ENCODE data around the gene ISL2. TPM values are rescaled to one million over a fixed set of nuclear protein-coding genes. Genes with fewer than 3 reads are reported as not detected.

ISL2 gene
- total and polyA plus RNA-seq, 9 of the 15 experiments (the other 6 are each of a cell fraction or from before 2014, with no cell fraction given) = 0.15 to 23.7 (median 4.0) TPM

DNA sequence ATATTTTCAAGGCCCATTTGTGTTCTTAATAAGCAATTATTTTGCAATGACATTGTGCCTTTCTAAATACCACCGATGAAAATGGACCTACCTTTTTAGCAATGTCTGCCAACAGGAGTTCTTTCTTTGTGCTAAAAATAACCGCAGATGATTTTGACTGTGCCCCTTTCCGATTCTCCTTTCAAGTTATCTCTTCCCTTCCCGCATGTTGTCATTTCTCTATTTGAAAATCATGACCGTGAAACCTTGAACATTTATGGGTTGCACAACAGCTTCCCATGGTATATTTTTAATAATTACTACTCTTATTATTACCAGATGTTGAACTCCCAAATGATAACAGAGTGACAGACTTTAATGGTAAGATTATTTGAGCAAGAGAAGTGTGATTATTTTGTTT, 15.0 kb upstream of the ISL2 start:
- Histone ChIP-seq H3K27me3 (ENCODE audit: control insufficient read depth in 2 of 2, insufficient read depth in 2 of 2, low read length in 2 of 2) (peaks cover 0 to 2% of the 10 kb centered on the region in 2 experiments; a peak in 1 of 5 replicates), H3K9me3 (replicated peaks; ENCODE audit: control insufficient read depth, insufficient read depth, low read depth, low read length) (no peaks in the 10 kb centered on the region), H3K4me3 (no peak overlapping the region), H3K27ac (ENCODE audit: extremely low read depth, low read depth, low read length) (no peak overlapping the region), H3K9ac (ENCODE audit: insufficient read depth in 1 of 2, low read depth in 2 of 2, low read length in 2 of 2) (no peak overlapping the region), H2AFZ (ENCODE audit: low read depth, low read length) (no peak overlapping the region), H4K20me1 (replicated peaks; ENCODE audit: control insufficient read depth, insufficient read depth, low read length) (no peaks in the 10 kb centered on the region), H3K4me2 (ENCODE audit: insufficient read depth, low read length) (no peak overlapping the region), H3K79me2 (ENCODE audit: control insufficient read depth, insufficient read depth, low read length) (no peaks in the 10 kb centered on the region), H3K36me3 (ENCODE audit: control insufficient read depth, insufficient read depth, low read length) (no peaks in the 10 kb centered on the region), H3K9me1 (ENCODE audit: control insufficient read depth, insufficient read depth, low read length) (no peaks in the 10 kb centered on the region), H3K4me1 (replicated peaks in 1 of 2; ENCODE audit: control insufficient read depth in 2 of 2, insufficient read depth in 2 of 2, low read length in 2 of 2) (peaks cover 0 to 5% of the 10 kb centered on the region in 2 experiments; a peak in 3 of 5 replicates)
- 60% methylated on average over 5 of the region's 5 CpGs for WGBS (ENCODE audit: insufficient coverage, low coverage, missing lambda C conversion rate)
- intact Hi-C loops (cut with micrococcal nuclease) (no loop called here), in situ Hi-C loops (cut with MboI) (no loop called here)
- DNase-seq (ENCODE audit: extremely low read depth in 1 of 4, low spot score in 3 of 4) (no peak), ATAC-seq (no peak), FAIRE-seq (no peak)
- BruUV-seq (replicated peaks) = no TSS peak
- POLR2A ChIA-PET = no interaction called here
- CTCF ChIA-PET (ENCODE audit: low intra/inter-chr PET ratio) = no interaction called here
- no peak for TF ChIP-seq ZEB2 (IDR thresholded peaks at IDR 0.05)
- TF ChIP-seq, protein P1, sequence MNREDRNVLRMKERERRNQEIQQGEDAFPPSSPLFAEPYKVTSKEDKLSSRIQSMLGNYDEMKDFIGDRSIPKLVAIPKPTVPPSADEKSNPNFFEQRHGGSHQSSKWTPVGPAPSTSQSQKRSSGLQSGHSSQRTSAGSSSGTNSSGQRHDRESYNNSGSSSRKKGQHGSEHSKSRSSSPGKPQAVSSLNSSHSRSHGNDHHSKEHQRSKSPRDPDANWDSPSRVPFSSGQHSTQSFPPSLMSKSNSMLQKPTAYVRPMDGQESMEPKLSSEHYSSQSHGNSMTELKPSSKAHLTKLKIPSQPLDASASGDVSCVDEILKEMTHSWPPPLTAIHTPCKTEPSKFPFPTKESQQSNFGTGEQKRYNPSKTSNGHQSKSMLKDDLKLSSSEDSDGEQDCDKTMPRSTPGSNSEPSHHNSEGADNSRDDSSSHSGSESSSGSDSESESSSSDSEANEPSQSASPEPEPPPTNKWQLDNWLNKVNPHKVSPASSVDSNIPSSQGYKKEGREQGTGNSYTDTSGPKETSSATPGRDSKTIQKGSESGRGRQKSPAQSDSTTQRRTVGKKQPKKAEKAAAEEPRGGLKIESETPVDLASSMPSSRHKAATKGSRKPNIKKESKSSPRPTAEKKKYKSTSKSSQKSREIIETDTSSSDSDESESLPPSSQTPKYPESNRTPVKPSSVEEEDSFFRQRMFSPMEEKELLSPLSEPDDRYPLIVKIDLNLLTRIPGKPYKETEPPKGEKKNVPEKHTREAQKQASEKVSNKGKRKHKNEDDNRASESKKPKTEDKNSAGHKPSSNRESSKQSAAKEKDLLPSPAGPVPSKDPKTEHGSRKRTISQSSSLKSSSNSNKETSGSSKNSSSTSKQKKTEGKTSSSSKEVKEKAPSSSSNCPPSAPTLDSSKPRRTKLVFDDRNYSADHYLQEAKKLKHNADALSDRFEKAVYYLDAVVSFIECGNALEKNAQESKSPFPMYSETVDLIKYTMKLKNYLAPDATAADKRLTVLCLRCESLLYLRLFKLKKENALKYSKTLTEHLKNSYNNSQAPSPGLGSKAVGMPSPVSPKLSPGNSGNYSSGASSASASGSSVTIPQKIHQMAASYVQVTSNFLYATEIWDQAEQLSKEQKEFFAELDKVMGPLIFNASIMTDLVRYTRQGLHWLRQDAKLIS (CRISPR knock-in tag; IDR thresholded peaks at IDR 0.05) = no peak
- TF ChIP-seq HOXB6 (CRISPR knock-in tag; IDR thresholded peaks at IDR 0.05; ENCODE audit: borderline replicate concordance) = no peak
- TF ChIP-seq HNRNPL (IDR thresholded peaks at IDR 0.05; ENCODE audit: low read depth, low read length) = no peak
- TF ChIP-seq POLR2G (IDR thresholded peaks at IDR 0.05; ENCODE audit: low read depth, low read length) = no peak
- TF ChIP-seq DPF2 (IDR thresholded peaks at IDR 0.05) = no peak
- TF ChIP-seq, protein P2, sequence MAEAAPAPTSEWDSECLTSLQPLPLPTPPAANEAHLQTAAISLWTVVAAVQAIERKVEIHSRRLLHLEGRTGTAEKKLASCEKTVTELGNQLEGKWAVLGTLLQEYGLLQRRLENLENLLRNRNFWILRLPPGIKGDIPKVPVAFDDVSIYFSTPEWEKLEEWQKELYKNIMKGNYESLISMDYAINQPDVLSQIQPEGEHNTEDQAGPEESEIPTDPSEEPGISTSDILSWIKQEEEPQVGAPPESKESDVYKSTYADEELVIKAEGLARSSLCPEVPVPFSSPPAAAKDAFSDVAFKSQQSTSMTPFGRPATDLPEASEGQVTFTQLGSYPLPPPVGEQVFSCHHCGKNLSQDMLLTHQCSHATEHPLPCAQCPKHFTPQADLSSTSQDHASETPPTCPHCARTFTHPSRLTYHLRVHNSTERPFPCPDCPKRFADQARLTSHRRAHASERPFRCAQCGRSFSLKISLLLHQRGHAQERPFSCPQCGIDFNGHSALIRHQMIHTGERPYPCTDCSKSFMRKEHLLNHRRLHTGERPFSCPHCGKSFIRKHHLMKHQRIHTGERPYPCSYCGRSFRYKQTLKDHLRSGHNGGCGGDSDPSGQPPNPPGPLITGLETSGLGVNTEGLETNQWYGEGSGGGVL (CRISPR knock-in tag; IDR thresholded peaks at IDR 0.05) = no peak
- no peak for TF ChIP-seq CBX2 (IDR thresholded peaks at IDR 0.05; ENCODE audit: insufficient read depth, low read length, poor library complexity, severe bottlenecking)
- TF ChIP-seq U2AF1 (optimal IDR thresholded peaks at IDR 0.05; ENCODE audit: low read depth, low read length) = no peak
- no peak for TF ChIP-seq ASH1L (IDR thresholded peaks at IDR 0.05; ENCODE audit: borderline replicate concordance, low read depth, partially characterized antibody)
- TF ChIP-seq ZNF583 (CRISPR knock-in tag; IDR thresholded peaks at IDR 0.05) = no peak
- no peak for TF ChIP-seq SMAD4 (CRISPR knock-in tag; conservative IDR thresholded peaks at IDR 0.05)
- TF ChIP-seq, protein P3, sequence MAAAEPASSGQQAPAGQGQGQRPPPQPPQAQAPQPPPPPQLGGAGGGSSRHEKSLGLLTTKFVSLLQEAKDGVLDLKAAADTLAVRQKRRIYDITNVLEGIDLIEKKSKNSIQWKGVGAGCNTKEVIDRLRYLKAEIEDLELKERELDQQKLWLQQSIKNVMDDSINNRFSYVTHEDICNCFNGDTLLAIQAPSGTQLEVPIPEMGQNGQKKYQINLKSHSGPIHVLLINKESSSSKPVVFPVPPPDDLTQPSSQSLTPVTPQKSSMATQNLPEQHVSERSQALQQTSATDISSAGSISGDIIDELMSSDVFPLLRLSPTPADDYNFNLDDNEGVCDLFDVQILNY (CRISPR knock-in tag; IDR thresholded peaks at IDR 0.05) = no peak
